Muscle layer of colon (tissue), 2 donors: ENCODE measurements around the gene FOXI2.

ENCODE experiments used
- H3K27ac ChIP-seq: one replicate; pipeline ENCODE4 v1.7.0; 2013; ENCODE audit warnings: low read depth, mild to moderate bottlenecking, low read length, moderate library complexity
- H3K27me3 ChIP-seq, 2 donors: one replicate each; pipeline ENCODE4 v1.7.0; 2013; ENCODE audit warnings: low read length in 2 of 2, mild to moderate bottlenecking in 2 of 2; ENCODE audit not compliant: insufficient read depth in 2 of 2, control insufficient read depth in 1 of 2
- H3K36me3 ChIP-seq: one replicate; pipeline ENCODE4 v1.7.0; 2013; ENCODE audit warnings: mild to moderate bottlenecking, low read length; ENCODE audit not compliant: insufficient read depth
- H3K4me1 ChIP-seq: one replicate; pipeline ENCODE4 v1.7.0; 2013; ENCODE audit warnings: mild to moderate bottlenecking, low read length; ENCODE audit not compliant: insufficient read depth
- H3K4me3 ChIP-seq, 2 donors: one replicate each; pipeline ENCODE4 v1.7.0; 2013; ENCODE audit warnings: low read length in 2 of 2, low read depth in 1 of 2, mild to moderate bottlenecking in 1 of 2, moderate library complexity in 1 of 2
- H3K9ac ChIP-seq: one replicate; pipeline ENCODE4 v1.7.0; 2013; ENCODE audit warnings: low read length
- H3K9me3 ChIP-seq: one replicate; pipeline ENCODE4 v1.7.0; 2013; ENCODE audit warnings: mild to moderate bottlenecking, low read length
- donor health status: abdominal sarcoma.
- donor health status: Adenocarcinoma of cecum.

Gene FOXI2

GRCh38 chr10:127745861-127746260 is 8.9 kb downstream of the FOXI2 start:
- Histone ChIP-seq H3K27me3 (no peaks in the 10 kb centered on the region), H3K27ac (no peak overlapping the region), H3K4me1 (no peaks in the 10 kb centered on the region), H3K9ac (no peak overlapping the region), H3K36me3 (no peaks in the 10 kb centered on the region), H3K9me3 (no peaks in the 10 kb centered on the region), H3K4me3 (no peak overlapping the region)

- no peak overlapping the region for H3K9ac ChIP-seq
- no peaks in the 10 kb centered on the region for H3K4me1 ChIP-seq
- H3K27ac ChIP-seq: no peak overlapping the region
- H3K9me3 ChIP-seq: no peaks in the 10 kb centered on the region
- H3K27me3 ChIP-seq: no peaks in the 10 kb centered on the region
- H3K36me3 ChIP-seq: no peaks in the 10 kb centered on the region
- H3K4me3 ChIP-seq: no peak overlapping the region
Observed at GRCh38 chr10:127755753-127756152, 18.8 kb downstream of the FOXI2 start.

- no peaks in the 10 kb centered on the region for H3K4me1 ChIP-seq
- H3K27me3 ChIP-seq: no peaks in the 10 kb centered on the region
- H3K36me3 ChIP-seq: no peaks in the 10 kb centered on the region
- no peak overlapping the region for H3K9ac ChIP-seq
- H3K4me3 ChIP-seq: no peak overlapping the region
- H3K9me3 ChIP-seq: no peaks in the 10 kb centered on the region
- H3K27ac ChIP-seq: no peak overlapping the region
Observed at GRCh38 chr10:127756264-127756663, 19.3 kb downstream of the FOXI2 start.

GRCh38 chr10:127757033-127757432 is 20.0 kb downstream of the FOXI2 start:
- Histone ChIP-seq H3K9ac (no peak overlapping the region), H3K27me3 (no peaks in the 10 kb centered on the region), H3K4me1 (no peaks in the 10 kb centered on the region), H3K27ac (no peak overlapping the region), H3K9me3 (no peaks in the 10 kb centered on the region), H3K36me3 (no peaks in the 10 kb centered on the region), H3K4me3 (no peak overlapping the region)

GRCh38 chr10:127759276-127759675 is 22.3 kb downstream of the FOXI2 start:
- Histone ChIP-seq H3K9me3 (no peaks in the 10 kb centered on the region), H3K4me1 (no peaks in the 10 kb centered on the region), H3K9ac (no peak overlapping the region), H3K4me3 (no peak overlapping the region), H3K36me3 (no peaks in the 10 kb centered on the region), H3K27me3 (no peaks in the 10 kb centered on the region), H3K27ac (no peak overlapping the region)

GRCh38 chr10:127762925-127763324 is 25.9 kb downstream of the FOXI2 start:
- Histone ChIP-seq H3K27ac (no peak overlapping the region), H3K36me3 (no peaks in the 10 kb centered on the region), H3K9me3 (no peaks in the 10 kb centered on the region), H3K9ac (no peak overlapping the region), H3K4me3 (no peak overlapping the region), H3K4me1 (no peaks in the 10 kb centered on the region), H3K27me3 (no peaks in the 10 kb centered on the region)

GRCh38 chr10:127774766-127775559 is 38.0 kb downstream of the FOXI2 start:
- H3K9me3 ChIP-seq: no peaks in the 10 kb centered on the region
- no peak overlapping the region for H3K4me3 ChIP-seq
- H3K27me3 ChIP-seq: no peaks in the 10 kb centered on the region
- H3K27ac ChIP-seq: no peak overlapping the region
- H3K9ac ChIP-seq: no peak overlapping the region
- H3K4me1 ChIP-seq: no peaks in the 10 kb centered on the region
- no peaks in the 10 kb centered on the region for H3K36me3 ChIP-seq

- H3K9ac ChIP-seq: no peak overlapping the region
- H3K9me3 ChIP-seq: no peaks in the 10 kb centered on the region
- H3K27ac ChIP-seq: no peak overlapping the region
- no peaks in the 10 kb centered on the region for H3K36me3 ChIP-seq
- H3K4me1 ChIP-seq: no peaks in the 10 kb centered on the region
- no peaks in the 10 kb centered on the region for H3K27me3 ChIP-seq
- no peak overlapping the region for H3K4me3 ChIP-seq
Observed at GRCh38 chr10:127776816-127777215, 39.8 kb downstream of the FOXI2 start.

GRCh38 chr10:127781412-127781811 is 44.4 kb downstream of the FOXI2 start:
- H3K9ac ChIP-seq: no peak overlapping the region
- no peak overlapping the region for H3K4me3 ChIP-seq
- H3K27ac ChIP-seq: no peak overlapping the region
- H3K36me3 ChIP-seq: no peaks in the 10 kb centered on the region
- no peaks in the 10 kb centered on the region for H3K4me1 ChIP-seq
- H3K9me3 ChIP-seq: no peaks in the 10 kb centered on the region
- no peaks in the 10 kb centered on the region for H3K27me3 ChIP-seq

GRCh38 chr10:127787873-127788272 is 50.9 kb downstream of the FOXI2 start:
- no peaks in the 10 kb centered on the region for H3K9me3 ChIP-seq
- no peaks in the 10 kb centered on the region for H3K36me3 ChIP-seq
- no peak overlapping the region for H3K9ac ChIP-seq
- no peaks in the 10 kb centered on the region for H3K4me1 ChIP-seq
- no peaks in the 10 kb centered on the region for H3K27me3 ChIP-seq
- no peak overlapping the region for H3K4me3 ChIP-seq
- no peak overlapping the region for H3K27ac ChIP-seq

GRCh38 chr10:127790066-127790624 is 53.2 kb downstream of the FOXI2 start:
- H3K27me3 ChIP-seq: no peaks in the 10 kb centered on the region
- no peaks in the 10 kb centered on the region for H3K4me1 ChIP-seq
- H3K9me3 ChIP-seq: no peaks in the 10 kb centered on the region
- no peaks in the 10 kb centered on the region for H3K36me3 ChIP-seq
- no peak overlapping the region for H3K27ac ChIP-seq
- no peak overlapping the region for H3K9ac ChIP-seq
- H3K4me3 ChIP-seq: no peak overlapping the region
